MM.1S (cell line): ENCODE measurements around the gene FBXW10B.

Experiments
- DNase-seq: peaks from one replicate; pipeline ENCODE4 v3.0.0-alpha.2; 2015
- H2AFZ ChIP-seq: fragments of 300-600 bp; sonication (generic); 2 replicates; pipeline ENCODE4 v1.6.0; 2016; ENCODE audit warnings: antibody characterized with exemption, low read length
- H3F3A ChIP-seq: fragments of 300-600 bp; sonication (generic); 2 replicates; pipeline ENCODE4 v1.6.1; 2016; ENCODE audit warnings: mild to moderate bottlenecking, antibody characterized with exemption, low read length, moderate library complexity, mixed read lengths; ENCODE audit not compliant: insufficient read depth
- H3K27ac ChIP-seq: fragments of 300-600 bp; sonication (generic); 2 replicates; pipeline ENCODE4 v1.5.1; 2016; ENCODE audit warnings: mild to moderate bottlenecking, low read length
- H3K27me3 ChIP-seq: fragments of 300-600 bp; sonication (generic); replicated peaks from 2 replicates; pipeline ENCODE4 v1.6.0; 2016; ENCODE audit warnings: low read length; ENCODE audit not compliant: insufficient read depth
- H3K36me3 ChIP-seq: fragments of 300-600 bp; sonication (generic); replicated peaks from 2 replicates; pipeline ENCODE4 v1.6.1; 2016; ENCODE audit warnings: mild to moderate bottlenecking, low read length, mixed read lengths; ENCODE audit not compliant: insufficient read depth
- H3K4me1 ChIP-seq: fragments of 300-600 bp; sonication (generic); 2 replicates; pipeline ENCODE4 v1.6.1; 2016; ENCODE audit warnings: low read length, mixed read lengths
- H3K4me2 ChIP-seq: fragments of 300-600 bp; sonication (generic); 2 replicates; pipeline ENCODE4 v1.6.0; 2016; ENCODE audit warnings: low read depth, low read length
- H3K4me3 ChIP-seq: fragments of 300-600 bp; sonication (generic); 2 replicates; pipeline ENCODE4 v1.5.1; 2016; ENCODE audit warnings: low read length, mixed read lengths
- H3K79me2 ChIP-seq: fragments of 300-600 bp; sonication (generic); 2 replicates; pipeline ENCODE4 v1.6.1; 2016; ENCODE audit warnings: mixed run types, low read length, mixed read lengths
- H3K9ac ChIP-seq: fragments of 300-600 bp; sonication (generic); 2 replicates; pipeline ENCODE4 v1.6.1; 2016; ENCODE audit warnings: low read length, mixed read lengths
- H3K9me2 ChIP-seq: fragments of 300-600 bp; sonication (generic); replicated peaks from 2 replicates; pipeline ENCODE4 v1.6.1; 2016; ENCODE audit warnings: mild to moderate bottlenecking, low read length, mixed read lengths; ENCODE audit not compliant: insufficient read depth
- H3K9me3 ChIP-seq: fragments of 300-600 bp; sonication (generic); replicated peaks from 2 replicates; pipeline ENCODE4 v1.6.1; 2016; ENCODE audit warnings: mild to moderate bottlenecking, low read length, mixed read lengths; ENCODE audit not compliant: insufficient read depth
- H4K20me1 ChIP-seq: fragments of 300-600 bp; sonication (generic); 2 replicates; pipeline ENCODE4 v1.6.1; 2016; ENCODE audit warnings: mild to moderate bottlenecking, low read length, moderate library complexity, mixed read lengths; ENCODE audit not compliant: insufficient read depth
- EZH2 ChIP-seq: fragments of 300-600 bp; sonication (generic); optimal IDR thresholded peaks from 2 replicates; pipeline ENCODE3; 2017; ENCODE audit warnings: low read depth, mild to moderate bottlenecking, antibody characterized with exemption, low read length, mixed read lengths
- EZH2phosphoT487 ChIP-seq: fragments of 300-600 bp; sonication (generic); IDR thresholded peaks from 2 replicates; pipeline ENCODE4 v1.6.1; 2018; ENCODE audit warnings: antibody characterized with exemption, low read length
- TF ChIP-seq, protein P1 (sequence below): fragments of 300-600 bp; sonication (generic); IDR thresholded peaks from 2 replicates; pipeline ENCODE4 v1.5.1; 2016; ENCODE audit warnings: antibody characterized with exemption, low read length, mixed read lengths

The FBXW10B gene

DNA sequence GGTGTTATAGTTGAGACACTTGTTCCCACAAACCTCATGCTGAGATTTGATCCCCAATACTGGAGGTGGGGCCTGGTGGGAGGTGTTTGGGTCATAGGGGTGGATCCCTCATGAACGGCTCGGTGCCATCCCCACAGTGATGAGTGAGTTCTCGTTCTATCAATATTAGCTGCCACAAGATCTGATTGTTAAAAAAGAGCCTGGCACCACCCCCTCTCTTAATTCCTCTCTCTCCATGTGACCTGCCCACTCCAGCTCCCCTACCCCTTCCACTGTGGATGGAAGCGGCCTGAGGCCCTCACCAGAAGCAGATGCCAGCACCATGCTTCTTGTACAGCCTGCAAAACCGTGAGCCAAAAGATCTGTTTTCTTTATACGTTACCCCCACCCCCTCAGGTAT is 33.5 kb upstream of the FBXW10B start:
- Histone ChIP-seq H3K9me3 (no peaks in the 10 kb centered on the region), H3K9ac (no peak overlapping the region), H3K4me3 (no peak overlapping the region)

DNA sequence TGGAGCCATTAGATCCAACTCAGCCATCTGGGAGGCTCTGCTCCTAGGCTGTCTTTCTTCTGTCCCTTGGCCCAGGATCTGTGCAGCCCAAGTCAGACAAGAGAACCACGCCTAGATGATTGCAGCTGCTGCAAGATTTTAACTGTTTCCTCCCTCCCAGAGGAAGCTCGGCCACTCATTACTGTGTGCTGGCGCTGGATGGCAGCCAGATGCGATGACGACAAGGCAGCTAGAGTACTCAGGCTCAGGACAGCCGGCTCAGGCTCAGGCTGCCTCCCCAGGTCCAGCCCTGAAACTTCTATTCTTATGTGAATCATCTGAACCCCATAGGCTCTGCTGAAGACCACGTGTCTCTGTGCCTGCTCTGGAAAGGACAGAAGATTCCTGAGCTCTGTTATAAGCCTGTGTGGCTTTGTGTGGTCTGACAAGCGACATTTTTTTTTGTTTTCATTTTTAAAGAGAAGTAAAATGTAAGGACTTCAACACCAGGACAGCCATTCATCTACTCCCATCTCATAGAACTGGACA is 32.1 kb upstream of the FBXW10B start:
- H3K4me3 ChIP-seq: no peak overlapping the region
- no peaks in the 10 kb centered on the region for H3K4me1 ChIP-seq
- no peak for TF ChIP-seq EZH2phosphoT487
- TF ChIP-seq, protein P1, sequence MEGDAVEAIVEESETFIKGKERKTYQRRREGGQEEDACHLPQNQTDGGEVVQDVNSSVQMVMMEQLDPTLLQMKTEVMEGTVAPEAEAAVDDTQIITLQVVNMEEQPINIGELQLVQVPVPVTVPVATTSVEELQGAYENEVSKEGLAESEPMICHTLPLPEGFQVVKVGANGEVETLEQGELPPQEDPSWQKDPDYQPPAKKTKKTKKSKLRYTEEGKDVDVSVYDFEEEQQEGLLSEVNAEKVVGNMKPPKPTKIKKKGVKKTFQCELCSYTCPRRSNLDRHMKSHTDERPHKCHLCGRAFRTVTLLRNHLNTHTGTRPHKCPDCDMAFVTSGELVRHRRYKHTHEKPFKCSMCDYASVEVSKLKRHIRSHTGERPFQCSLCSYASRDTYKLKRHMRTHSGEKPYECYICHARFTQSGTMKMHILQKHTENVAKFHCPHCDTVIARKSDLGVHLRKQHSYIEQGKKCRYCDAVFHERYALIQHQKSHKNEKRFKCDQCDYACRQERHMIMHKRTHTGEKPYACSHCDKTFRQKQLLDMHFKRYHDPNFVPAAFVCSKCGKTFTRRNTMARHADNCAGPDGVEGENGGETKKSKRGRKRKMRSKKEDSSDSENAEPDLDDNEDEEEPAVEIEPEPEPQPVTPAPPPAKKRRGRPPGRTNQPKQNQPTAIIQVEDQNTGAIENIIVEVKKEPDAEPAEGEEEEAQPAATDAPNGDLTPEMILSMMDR: no peak
- no peak for TF ChIP-seq EZH2
- H2AFZ ChIP-seq: no peak overlapping the region
- H3K27me3 ChIP-seq: no peaks in the 10 kb centered on the region
- no peaks in the 10 kb centered on the region for H3K79me2 ChIP-seq
- no peak overlapping the region for H3K27ac ChIP-seq
- H4K20me1 ChIP-seq: no peaks in the 10 kb centered on the region
- H3K9ac ChIP-seq: no peak overlapping the region
- H3K9me2 ChIP-seq: no peaks in the 10 kb centered on the region
- DNase-seq: no peak
- H3F3A ChIP-seq: no peaks in the 10 kb centered on the region
- no peak overlapping the region for H3K4me2 ChIP-seq
- no peaks in the 10 kb centered on the region for H3K9me3 ChIP-seq
- H3K36me3 ChIP-seq: no peaks in the 10 kb centered on the region

More for the DNA sequence above, 33.5 kb upstream of the FBXW10B start:
- H3K79me2 ChIP-seq: no peaks in the 10 kb centered on the region
- no peak overlapping the region for H2AFZ ChIP-seq
- no peaks in the 10 kb centered on the region for H3K9me2 ChIP-seq
- no peaks in the 10 kb centered on the region for H4K20me1 ChIP-seq
- DNase-seq: no peak
- TF ChIP-seq, protein P1: no peak
- TF ChIP-seq EZH2: no peak
- no peak for TF ChIP-seq EZH2phosphoT487
- no peaks in the 10 kb centered on the region for H3K36me3 ChIP-seq
- H3K27me3 ChIP-seq: no peaks in the 10 kb centered on the region
- no peak overlapping the region for H3K27ac ChIP-seq
- H3K4me2 ChIP-seq: no peak overlapping the region
- H3F3A ChIP-seq: no peaks in the 10 kb centered on the region
- no peaks in the 10 kb centered on the region for H3K4me1 ChIP-seq

DNA sequence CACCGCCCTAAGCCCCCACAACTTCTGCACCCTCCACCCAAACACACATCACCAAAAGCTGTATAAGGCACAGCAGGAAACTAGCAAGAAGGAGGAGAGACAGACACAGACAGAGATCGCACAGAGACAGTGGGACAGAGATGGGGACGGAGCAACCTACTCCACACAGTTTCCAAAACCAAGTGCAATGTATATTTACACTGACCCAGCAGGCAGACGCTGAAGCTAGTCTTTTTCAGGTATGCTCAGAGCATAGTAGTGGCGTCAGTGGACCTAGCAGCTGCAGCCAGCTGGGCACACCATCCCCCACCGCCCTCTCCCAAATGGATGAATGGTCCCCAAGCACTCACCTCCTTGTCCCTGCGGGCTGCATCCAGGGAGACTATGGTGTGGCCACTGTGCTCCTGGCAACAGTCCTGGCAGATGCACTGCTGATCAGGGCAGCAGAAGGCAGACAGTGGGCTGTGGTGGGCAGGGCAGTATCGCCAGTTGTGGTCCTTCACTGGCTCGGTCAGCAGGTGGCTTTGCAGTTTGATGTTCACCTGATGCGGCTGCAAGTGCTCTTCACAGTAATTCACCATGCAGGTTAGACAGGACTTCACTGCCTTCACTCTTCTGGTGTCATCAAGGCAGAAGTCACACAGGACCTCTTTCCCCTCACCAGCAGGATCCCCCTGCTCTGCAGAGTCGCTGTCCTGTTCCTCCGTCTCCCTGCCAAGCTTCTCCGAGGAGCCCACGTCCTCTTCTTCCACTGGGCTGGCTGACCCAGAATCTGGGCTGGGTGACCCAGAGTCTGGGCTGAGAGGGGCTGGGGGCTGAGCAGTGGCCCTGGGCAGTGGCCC is 31.5 kb upstream of the FBXW10B start:
- TF ChIP-seq, protein P1: no peak
- no peak for TF ChIP-seq EZH2phosphoT487
- no peak for TF ChIP-seq EZH2
- Histone ChIP-seq H3K9ac (no peak overlapping the region), H3K27ac (no peak overlapping the region), H3K79me2 (no peaks in the 10 kb centered on the region), H3K4me2 (no peak overlapping the region), H3K4me3 (no peak overlapping the region), H4K20me1 (no peaks in the 10 kb centered on the region), H3K4me1 (no peaks in the 10 kb centered on the region), H2AFZ (no peak overlapping the region), H3K36me3 (no peaks in the 10 kb centered on the region), H3K9me3 (no peaks in the 10 kb centered on the region), H3K9me2 (no peaks in the 10 kb centered on the region), H3F3A (no peaks in the 10 kb centered on the region), H3K27me3 (no peaks in the 10 kb centered on the region)
- DNase-seq: no peak
